NCI-H526 (cell line): ENCODE measurements around the gene CBR1.

Source experiments
- DNase-seq, 2 experiments: peaks; one replicate each; lab custom pipeline; 2025; lab: John Stamatoyannopoulos, UW

CBR1 gene

DNA sequence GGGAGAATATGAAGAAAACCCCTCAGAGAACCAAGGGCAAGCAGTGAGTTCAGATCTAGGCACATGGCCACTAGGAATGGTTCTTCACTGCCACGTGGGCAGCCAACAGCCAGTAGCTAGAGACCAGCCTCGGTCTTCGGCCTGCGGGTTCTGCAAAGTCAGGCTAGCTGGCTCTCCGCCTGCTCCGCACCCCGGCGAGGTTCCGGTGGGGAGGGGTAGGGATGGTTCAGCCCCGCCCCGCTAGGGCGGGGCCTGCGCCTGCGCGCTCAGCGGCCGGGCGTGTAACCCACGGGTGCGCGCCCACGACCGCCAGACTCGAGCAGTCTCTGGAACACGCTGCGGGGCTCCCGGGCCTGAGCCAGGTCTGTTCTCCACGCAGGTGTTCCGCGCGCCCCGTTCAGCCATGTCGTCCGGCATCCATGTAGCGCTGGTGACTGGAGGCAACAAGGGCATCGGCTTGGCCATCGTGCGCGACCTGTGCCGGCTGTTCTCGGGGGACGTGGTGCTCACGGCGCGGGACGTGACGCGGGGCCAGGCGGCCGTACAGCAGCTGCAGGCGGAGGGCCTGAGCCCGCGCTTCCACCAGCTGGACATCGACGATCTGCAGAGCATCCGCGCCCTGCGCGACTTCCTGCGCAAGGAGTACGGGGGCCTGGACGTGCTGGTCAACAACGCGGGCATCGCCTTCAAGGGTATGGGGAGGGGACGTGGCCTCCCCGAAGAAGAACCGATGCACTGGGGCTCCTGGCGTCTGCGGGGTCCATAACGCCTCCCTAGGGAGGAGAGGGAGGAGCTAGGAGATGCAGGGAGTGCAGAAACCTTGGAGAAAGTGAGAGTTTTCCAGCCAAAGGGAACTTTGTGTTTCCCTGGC is at the start of gene CBR1:
Gene CBR1, plus strand, starts transcription at position 312 of the 871 bp plus-strand sequence. Its CDS starts 92 bp downstream, at position 404.
- peak; percentile 60 to 91 for DNase-seq

DNA sequence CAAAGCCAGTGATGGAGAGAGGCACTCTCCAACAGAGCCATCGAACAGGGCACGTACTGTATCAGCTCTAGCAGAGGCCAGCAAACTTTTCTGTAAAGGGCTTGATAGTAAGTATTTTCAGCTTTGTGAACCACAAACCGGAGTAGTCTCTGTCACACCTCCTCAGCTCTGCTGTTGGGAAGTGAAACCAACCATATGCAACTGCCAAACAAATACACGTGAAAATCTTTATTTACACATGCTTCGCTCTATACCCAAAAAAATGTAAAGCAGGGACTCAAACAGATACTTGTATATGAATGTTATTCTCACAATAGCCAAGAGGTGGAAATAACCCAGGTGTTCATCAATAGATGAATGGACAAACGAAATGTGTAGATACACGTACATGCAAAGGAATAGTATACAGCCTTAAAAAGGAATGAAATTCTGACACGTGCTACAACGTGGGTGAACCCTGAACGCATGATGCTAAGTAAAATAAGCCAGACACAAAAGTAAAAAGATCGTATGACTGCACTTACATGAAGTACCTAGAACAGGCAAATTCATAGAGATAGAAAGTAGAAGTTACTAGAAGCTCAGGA is 48.5 kb upstream of the CBR1 start:
- DNase-seq = no peak

DNA sequence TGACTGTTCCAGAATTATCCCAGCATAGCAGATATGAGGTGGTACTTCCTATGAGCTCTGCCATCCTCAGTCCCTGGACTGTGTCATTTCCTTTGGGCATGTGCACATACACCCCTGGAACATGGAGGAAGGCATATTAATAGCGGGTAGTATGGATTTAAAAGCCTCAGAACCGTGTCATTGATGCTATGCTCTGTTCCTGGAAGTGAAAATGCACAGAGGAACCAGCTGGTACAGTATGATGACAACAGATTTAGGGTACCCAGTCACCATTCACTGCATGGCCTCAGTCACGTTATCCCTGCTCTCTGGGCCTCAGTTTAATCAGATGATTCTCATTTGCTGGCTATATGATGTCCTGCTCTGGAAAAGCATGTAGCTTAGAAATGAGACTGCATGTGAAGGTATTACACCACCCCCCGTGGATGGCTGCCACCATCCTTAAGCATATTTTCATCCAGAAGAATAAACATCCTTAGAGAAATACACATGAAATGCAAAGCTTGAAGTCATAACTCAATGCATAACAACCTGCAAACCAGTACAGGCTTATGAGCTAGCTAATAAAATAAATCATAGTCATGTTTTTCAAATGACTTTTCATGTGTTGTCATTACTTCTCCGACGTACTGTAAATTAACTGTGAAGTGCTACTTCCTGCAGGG is 47.3 kb upstream of the CBR1 start:
- DNase-seq = no peak

DNA sequence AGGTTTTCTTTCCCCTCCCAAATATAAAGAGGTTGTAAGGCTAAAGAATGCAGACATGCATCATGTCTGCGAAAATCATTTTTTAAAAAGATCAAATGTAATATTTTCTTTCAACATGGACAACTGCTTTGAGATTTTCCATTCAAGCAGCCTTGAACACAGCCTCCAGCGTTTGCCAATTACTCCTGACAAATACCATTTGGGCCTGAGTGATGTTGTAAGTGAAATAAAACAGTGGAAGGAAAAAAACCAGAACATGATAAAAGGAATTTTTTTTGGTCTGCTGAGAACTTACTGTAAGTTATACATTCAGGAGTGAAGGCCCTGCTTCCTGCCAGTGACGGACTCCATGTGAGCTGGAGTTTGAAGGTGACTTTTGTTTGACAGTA is 46.7 kb upstream of the CBR1 start:
- DNase-seq = no peak

DNA sequence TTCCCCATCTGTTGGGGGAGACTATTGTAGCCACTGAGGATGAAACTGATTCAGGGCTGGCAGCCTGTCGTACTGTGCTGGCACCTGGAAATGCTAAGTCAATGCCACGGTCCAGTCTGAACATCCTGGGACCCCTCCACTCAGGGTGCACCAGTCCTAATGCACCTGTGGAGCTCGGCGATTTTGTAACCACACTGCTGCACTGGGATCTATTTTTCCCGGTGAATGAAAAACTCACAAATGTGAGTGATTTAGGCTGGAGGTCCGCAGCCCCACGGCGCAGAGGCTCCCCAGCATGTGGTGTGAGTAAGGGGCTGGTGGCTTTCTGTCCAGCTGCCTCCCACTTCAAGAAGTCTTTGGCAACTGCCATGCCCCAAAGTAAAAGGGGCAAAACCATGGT is 45.0 kb upstream of the CBR1 start:
- DNase-seq = no peak

DNA sequence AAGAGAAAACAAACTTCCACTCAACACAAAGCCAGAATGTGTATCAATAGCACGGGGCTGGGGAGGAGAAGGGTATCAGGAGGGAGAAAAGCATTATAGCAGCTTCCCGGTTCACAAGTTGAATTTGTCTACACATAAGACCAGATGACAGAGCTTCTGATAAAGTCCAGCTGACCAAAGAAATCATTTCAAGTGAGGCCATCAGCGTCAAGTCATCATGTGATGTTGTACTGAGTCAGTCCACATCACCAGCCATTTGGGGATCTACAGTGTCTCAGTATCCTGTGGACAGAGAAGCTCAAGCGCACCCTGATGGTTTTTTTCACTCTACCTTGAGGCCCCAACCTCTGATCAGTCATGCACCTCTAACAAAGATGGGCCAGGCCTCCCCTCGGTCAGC is 42.5 kb upstream of the CBR1 start:
- DNase-seq = no peak

DNA sequence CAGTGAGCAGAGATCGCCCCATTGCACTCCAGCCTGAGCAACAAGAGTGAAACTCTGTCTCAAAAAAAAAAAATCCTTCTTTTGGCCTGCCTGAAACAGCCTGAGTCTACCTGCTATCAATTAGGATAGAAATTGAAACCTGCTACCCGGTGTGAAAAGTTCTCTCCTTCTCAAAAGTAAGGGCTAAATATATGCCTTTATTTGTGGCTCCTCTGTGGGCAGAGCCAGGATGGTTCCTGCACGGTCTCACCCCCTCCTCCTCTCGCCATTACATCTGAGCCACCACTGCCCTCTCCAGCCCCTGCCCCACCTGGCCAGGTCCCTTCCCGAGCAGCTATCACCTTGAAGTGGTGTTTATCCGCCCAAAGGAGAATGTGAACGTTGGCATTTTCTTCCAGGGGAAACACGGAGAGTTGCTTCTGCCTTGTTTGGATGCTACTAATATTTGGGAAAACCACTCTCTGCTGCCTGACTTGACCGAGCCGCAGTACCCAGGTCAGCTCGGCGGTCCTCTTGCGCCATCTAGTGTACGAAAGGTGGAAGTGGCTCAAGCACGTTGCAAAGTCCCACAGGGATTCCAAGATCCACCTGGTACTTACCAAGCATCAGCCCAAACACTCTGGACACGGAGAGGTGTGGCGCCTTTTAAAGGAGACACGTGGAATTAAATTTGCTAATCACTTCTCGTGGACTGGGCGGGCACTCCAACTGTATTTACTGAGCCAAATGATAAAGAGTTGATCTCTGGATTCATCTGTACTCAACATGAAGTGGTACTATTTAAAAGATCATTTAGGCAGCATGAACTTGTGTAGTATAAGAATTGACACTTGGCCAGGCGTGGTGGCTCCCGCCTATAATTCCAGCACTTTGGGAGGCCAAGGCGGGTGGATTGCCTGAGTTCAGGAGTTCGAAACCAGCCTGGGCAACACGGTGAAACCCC is 41.4 kb upstream of the CBR1 start:
- peak; percentile 46 to 82 for DNase-seq

DNA sequence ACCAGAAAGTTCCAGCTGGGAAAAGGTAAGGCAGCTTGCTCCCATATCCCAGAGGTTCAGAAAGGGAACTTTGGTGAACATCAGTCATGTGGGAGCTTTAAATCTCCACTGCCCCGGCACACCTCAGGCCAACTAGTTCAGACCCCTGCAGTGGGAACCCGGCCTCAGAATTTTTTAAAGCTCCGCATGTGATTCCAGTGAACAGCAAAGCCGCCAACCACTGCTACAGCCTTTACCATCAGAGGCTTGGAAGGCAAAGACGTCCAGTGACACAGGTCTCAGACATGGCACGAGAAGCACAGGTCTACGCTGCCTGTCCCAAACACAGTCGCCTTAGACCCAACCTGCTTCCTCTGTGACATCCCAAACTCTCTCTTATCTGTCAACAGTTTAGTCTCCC is 40.5 kb upstream of the CBR1 start:
- DNase-seq = no peak

DNA sequence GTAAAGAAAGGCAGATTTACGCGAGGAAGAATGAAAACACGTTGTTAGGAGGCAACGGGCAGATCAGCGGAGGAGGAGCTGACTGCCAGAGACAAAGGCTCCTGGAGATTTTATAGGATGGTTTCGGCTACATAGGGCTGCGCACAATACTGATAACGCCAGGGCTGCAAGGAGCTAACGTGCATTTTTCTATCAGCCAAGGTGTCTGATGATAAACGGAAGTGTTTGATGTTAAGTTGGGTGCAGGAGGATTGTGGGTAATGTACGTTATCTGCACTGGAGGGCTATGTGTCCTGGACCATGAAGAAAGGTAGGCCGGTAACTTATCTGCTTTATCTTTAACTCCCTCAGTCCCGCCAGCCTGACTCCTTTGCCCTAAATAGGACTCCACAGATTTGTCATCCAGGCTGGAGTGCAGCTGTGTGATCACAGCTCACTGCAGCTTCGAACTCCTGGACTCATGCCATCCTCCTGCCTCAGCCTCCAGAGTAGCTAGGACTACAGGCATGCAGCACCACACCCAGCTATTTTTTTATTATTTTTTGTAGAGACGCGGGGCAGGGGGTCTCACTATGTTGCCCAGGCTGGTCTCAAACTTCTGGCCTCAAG is 39.1 kb upstream of the CBR1 start:
- DNase-seq = peak in 1 of 2 experiments; percentile 3

DNA sequence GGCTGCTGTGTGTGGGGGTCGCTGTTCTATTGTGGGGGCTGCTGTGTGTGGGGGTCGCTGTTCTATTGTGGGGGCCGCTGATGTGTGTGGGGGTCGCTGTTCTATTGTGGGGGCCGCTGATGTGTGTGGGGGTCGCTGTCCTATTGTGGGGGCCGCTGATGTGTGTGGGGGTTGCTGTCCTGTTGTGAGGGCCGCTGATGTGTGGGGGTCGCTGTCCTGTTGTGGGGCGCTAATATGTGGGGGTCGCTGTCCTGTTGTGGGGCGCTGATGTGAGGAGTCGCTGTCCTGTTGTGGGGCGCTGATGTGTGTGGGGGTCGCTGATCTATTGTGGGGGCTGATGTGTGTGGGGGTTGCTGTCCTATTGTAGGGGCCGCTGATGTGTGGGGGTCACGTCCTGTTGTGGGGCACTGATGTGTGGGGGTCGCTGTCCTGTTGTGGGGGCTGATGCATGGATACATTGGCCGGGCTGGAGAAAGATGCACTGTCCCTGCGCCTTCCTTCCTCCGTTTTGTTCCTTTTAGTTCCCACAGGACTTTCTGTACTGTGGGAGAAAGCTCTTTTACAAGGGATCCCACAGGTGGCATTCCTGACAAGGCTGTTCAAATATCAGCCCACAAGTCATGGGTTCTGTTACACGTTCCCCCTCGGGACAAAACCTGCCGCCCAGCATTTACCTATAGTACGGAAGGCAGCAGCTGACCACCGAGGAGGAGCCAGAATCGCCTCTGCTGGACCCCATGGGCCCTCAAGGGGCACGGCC is 37.0 kb upstream of the CBR1 start:
- no peak for DNase-seq

DNA sequence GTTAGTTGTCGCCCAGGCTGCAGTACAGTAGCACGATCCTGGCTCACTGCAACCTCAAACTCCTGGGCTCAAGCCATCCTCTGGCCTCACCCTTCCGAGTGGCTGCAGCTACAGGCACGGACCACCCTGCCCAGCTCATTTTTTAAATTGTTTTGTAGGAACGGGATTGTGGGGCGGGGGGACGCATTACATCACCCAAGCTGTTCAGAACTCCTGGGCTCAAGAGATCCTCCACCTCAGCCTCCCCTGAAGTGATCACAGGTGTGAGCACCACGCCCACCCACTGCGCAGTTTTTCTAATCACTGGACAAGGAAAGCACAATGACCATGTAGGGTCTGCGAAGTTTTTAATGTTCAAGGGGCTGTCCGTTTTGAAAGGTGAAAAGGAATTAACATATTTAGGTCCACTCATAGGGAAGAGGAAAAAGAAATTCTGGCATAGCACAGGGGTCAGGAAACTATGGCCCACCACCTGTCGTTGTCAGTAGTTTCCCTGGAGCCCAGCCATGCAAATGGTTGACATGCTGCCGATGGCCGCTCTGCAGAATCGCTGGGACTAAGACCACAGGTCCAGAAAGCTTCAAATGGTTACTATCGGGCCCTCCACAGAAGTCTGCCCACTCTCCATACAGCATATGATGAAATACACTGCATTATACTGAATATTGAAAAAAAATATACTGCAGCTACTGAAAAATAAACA is 35.5 kb upstream of the CBR1 start:
- no peak for DNase-seq

DNA sequence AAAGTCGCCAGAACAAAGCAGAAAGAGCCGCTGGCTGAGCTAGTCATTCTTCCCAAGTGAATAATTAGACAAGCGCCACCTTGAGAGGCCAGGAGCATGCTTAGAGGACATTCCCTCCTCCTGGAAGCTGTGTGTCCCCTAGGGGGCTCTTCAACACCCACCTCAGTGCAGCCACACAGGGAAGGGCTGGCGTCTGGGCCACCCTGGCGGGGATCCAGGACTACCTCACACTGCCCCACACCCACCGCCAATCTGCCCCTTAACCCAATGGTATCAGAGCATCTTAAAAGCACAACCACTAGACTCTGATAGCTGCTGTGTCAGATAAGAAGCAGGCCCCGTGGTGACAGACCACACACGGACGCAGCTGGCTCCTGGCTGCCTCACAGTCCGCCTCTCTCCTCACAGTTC is 34.4 kb upstream of the CBR1 start:
- no peak for DNase-seq

DNA sequence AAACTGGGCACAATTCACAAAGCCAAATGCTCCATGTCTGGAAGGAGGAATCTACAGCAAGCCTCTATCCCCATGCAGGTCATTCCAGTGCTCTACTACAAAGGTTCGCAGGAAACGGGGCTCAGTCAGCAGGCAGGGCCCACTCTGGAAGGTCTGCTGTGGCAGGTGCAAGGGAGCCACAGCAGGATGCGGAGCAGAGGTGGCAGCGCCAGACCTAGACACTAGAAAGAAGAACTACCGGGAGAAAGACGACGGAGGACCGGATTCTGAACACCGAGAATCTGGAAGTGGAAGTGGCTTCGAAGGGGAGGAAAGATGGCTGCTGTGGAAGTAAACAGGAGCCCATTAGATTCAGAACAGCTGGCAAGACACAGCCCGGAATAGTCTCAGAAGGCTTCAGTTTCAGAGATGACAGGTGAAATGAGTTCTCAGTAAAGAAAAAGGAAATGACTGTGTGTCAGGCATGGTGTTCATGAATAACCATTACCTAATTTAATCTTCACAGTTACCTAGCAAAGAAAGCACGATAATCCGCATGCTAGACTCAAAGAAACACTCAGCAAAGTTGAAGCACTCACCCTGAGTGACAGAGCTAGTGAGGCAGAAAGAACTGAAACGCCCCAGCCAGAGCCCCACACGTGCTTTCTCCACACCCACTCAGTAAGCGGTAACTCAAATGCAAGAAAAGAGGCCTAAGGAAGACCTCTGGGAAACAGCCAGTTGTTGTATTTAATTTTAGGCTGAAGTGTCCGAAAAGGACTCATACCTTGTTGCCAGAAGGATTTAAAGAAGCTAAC is 30.9 kb upstream of the CBR1 start:
- no peak for DNase-seq

DNA sequence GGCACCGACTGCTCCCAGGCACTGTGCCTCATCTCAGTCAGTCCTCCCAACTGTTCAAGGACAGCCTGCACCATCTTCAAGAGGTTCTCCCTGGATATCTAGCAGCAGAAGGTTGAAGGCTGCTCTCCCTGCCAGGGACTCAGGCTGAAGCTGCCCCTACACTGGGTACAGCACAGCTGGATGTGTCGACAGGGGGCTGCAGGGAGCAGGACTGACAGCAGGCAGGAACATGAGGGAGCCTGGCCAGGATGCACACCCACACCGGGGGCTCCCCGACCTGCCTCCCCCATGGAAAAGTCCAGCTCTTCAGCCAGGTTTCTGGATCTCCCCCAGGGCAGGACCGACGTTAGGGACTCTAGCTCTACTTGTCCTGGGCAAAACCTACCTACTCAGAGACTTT is 30.0 kb upstream of the CBR1 start:
- no peak for DNase-seq

DNA sequence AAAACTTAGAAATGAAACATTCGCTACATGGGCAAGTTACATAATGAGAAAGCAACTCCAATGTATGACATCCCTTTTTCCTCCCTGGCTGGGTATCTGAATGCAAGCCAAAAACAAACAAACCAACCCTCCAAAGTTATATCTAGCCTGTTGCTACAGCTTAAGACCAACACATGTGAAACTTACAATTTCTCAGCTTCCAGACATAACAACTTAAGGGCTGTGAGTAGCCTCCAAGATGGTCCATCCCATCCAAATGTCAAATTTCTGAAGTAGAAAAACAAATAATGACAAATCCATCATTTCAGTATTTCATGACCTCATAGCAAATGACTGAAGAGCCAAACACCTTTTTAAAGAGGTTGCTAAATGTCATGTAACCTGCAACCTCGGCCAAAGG is 29.4 kb upstream of the CBR1 start:
- DNase-seq = no peak

DNA sequence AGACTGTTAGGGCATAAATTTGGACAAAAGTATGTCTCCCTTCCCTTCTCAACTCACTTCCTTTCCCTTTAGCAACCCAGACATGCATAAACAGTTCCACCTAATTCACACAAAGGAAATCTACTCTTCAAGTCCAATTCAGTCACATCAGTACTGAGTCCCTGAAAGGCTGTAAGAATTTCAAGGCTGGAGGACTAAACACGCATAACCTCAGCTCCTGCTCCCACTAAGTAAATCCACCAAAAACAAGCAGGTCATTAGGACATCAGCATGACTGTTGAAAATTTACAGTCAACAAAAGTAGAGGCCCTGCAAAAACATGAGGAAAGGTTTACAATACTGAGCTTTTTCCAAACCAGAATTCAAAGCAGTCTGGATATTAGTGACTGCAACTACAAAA is 27.9 kb upstream of the CBR1 start:
- DNase-seq = no peak

DNA sequence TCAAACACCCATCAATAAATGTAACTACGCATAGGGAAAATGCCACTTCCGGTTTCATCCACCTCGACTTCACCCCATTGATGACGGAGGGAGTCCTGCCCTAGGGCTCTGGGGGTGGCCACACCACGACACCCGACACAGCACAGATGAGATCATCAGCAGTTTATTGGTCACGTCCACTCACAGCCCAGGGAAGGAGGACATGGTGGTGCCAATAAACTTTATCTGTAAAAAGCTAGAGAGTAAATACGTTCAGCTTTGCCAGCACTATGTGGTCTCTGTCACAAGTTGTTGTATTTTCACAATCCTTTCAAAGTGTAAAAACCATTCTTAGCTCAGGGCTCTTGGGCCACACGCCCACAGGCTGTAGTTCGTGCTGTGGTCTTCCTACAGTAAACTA is 25.8 kb upstream of the CBR1 start:
- DNase-seq = no peak

DNA sequence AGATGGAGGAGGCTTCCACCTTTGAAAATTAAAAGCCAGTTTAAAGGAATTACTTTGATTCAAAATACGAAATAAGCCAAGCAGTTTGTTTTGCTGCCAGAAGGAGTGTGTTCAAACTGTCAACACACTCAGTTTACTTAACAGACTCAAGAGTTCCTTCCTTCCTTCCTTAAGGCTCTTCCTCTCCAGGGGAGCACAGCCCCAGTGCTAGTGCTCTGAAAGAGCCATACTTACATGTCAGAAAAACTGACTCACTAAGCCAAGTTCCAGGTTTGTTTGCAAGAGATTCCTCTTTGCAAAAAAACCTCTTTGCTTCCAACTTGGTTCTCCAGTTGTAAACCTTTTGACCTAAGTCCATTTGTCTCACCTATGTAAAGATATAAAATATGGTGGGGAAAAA is 23.8 kb upstream of the CBR1 start:
- no peak for DNase-seq

DNA sequence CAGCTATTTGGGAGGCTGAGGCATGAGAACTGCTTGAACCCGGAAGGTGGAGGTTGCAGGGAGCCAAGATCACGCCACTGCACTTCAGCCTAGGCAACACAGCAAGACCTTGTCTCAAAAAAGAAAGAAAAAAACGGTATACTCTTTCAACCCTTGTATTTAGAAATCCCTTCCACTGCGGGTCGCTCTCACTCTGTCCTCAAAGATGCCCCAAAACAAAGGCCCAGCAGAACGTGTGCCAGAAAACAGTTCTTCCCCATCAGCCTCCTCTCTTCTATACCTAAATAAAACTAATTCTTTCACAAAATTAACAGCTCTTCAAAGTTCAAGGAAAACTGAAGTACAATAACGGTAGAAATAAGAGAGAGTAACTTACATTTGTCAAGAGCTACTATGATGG is 22.7 kb upstream of the CBR1 start:
- DNase-seq = no peak
